NB4 (cell line): Measurements from ENCODE around the gene SACS.
A peak's percentile ranks its signal among the peaks of the same experiment; 100 is the strongest.

ENCODE experiments used
- DNase-seq: peaks from one replicate; pipeline ENCODE4 v3.0.0; 2010; ENCODE audit warnings: low read depth
- H3K4me3 ChIP-seq: one replicate; pipeline ENCODE4 v1.5.1; 2011; ENCODE audit warnings: mild to moderate bottlenecking, low read depth, low read length, moderate library complexity
- MYC ChIP-seq: IDR thresholded peaks from 2 replicates; pipeline ENCODE4 v1.6.1; 2011; ENCODE audit warnings: low read depth, low read length
- POLR2A ChIP-seq: IDR thresholded peaks from 2 replicates; pipeline ENCODE4 v1.6.1; 2011; ENCODE audit warnings: mild to moderate bottlenecking; ENCODE audit not compliant: insufficient read length; ENCODE audit errors: extremely low read depth
- TF ChIP-seq, protein P1 (sequence below): IDR thresholded peaks from 2 replicates; pipeline ENCODE4 v1.6.1; 2011; ENCODE audit warnings: low read depth, low read length
- TF ChIP-seq, protein P2 (sequence below): IDR thresholded peaks from one replicate; pipeline ENCODE4 v1.5.1; 2012; ENCODE audit warnings: low read depth, low read length

Gene SACS

DNA sequence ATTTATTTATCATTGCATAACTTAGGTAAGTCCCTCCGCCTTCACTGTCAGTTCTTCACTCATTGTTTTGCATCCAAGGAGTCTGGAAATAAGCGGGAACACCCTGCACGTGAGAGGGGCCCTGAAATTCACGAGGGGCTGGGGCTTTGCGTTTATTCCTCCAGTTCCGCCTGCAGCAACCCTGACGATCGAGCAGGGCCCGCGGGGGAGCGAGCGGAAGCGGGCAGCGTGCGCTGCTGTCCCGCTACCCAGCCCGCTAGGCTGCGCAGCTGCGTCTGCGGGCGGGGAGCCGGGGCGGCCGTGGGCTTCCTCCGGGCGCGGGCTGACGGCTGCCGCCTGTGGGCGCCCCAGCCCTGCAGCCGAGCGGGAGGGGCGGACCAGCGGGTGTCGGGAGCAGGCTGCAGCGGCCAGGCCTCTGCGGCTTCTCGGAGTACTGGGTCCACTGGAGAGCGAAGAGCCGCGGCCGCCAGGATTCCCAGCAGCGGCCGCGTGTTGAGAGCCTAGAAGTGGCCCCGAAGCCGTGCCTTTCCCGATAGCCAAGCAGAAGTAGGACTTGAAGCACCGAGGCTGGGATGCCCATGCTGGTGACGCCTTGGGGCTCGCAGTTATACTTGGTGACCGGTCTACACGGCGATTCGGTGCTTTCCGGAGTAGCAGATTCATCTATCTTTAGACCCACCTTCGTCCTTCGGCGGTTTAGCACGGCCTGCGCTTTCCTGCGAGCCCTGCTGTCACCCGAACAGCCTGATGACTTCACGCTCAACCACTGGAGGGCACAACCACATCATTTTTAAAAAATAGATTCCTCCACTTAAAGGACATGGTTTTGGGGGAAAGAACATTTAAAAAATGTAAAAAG is 32.9 kb upstream of the SACS start:
- DNase-seq = peak; percentile 91
- TF ChIP-seq POLR2A (peak; percentile 31), MYC (peak; percentile 87)
- TF ChIP-seq, protein P1, sequence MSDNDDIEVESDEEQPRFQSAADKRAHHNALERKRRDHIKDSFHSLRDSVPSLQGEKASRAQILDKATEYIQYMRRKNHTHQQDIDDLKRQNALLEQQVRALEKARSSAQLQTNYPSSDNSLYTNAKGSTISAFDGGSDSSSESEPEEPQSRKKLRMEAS = peak; percentile 89
- TF ChIP-seq, protein P2, sequence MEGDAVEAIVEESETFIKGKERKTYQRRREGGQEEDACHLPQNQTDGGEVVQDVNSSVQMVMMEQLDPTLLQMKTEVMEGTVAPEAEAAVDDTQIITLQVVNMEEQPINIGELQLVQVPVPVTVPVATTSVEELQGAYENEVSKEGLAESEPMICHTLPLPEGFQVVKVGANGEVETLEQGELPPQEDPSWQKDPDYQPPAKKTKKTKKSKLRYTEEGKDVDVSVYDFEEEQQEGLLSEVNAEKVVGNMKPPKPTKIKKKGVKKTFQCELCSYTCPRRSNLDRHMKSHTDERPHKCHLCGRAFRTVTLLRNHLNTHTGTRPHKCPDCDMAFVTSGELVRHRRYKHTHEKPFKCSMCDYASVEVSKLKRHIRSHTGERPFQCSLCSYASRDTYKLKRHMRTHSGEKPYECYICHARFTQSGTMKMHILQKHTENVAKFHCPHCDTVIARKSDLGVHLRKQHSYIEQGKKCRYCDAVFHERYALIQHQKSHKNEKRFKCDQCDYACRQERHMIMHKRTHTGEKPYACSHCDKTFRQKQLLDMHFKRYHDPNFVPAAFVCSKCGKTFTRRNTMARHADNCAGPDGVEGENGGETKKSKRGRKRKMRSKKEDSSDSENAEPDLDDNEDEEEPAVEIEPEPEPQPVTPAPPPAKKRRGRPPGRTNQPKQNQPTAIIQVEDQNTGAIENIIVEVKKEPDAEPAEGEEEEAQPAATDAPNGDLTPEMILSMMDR = peak; percentile 35
- H3K4me3 ChIP-seq = peak overlapping the region; percentile 61

DNA sequence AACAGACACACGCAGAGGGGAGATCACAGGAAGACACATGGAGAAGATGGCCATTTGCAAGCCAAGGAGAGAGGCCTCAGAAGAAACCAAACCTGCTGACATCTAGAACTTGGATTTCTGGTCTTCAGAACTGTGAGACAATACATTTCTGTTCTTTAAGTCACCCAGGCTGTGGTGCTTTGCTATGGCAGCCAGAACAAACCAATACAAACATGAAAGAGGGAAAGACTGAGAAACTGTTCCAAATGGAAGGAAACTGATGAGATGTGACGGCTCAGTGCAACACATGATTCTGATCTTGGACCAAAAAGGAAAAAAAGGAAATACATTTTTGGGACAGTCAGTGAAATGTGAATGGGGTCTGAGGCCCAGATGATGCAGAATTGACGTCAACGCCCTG is 30.2 kb upstream of the SACS start:
- DNase-seq = no peak
- no peak overlapping the region for H3K4me3 ChIP-seq
- no peak for TF ChIP-seq MYC
- TF ChIP-seq, protein P1 = no peak
- TF ChIP-seq, protein P2 = no peak
- TF ChIP-seq POLR2A = no peak

DNA sequence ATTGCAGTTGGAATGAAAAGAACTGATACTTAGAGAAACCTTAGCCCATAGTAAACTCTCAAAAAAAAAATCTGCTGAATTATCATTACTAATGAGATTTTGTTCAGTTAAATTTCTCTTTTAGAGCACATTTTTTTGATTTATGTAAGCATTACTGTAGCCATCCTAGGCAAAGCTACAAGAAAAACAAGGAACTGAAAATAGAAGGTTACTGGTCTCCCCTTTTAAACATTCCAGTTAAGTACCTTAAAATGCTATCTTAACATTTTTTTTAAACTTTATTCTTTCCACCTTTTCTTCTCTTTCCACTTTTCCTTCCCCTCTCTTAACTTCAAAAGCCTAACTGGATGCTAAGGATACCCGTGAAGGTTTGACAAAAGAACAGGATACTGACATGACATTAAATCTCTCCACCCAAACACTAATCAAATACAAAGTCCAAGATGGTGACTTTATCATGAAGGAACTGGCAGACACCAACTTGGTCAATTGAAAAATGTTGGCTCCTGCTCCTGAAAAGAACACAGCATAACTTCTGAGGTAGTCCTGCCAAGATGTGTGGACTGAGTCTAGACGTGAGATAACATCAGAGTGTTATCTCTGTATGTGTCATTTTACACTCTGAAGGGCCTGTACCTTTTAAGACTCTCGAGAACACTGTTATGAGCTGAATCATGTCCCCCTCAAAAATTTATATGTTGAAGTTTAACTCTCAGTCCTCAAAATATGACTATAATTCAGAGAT is 29.5 kb upstream of the SACS start:
- DNase-seq = no peak
- H3K4me3 ChIP-seq = no peak overlapping the region
- TF ChIP-seq, protein P2 = no peak
- TF ChIP-seq, protein P1 = no peak
- no peak for TF ChIP-seq MYC
- no peak for TF ChIP-seq POLR2A

DNA sequence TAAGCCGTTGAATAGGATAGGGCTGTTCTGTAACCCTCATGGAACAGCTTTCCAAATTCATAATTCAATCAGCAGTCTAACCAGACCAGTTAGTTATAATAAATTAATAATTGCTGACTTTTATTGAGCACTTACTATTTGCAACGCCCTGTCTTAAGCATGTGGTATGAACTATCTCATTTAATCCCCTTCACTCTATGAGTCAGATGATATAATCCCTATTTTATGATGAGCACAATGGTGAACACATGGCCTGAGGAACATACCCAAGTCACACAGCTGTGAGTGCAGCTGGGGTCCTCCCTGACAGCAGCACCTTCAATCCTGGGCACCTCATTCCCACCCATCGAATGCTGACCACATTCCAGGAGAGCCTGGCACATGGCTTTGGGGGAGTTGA is 28.0 kb upstream of the SACS start:
- TF ChIP-seq MYC (no peak), POLR2A (no peak)
- TF ChIP-seq, protein P1 = no peak
- TF ChIP-seq, protein P2 = no peak
- DNase-seq = no peak
- H3K4me3 ChIP-seq = no peak overlapping the region

DNA sequence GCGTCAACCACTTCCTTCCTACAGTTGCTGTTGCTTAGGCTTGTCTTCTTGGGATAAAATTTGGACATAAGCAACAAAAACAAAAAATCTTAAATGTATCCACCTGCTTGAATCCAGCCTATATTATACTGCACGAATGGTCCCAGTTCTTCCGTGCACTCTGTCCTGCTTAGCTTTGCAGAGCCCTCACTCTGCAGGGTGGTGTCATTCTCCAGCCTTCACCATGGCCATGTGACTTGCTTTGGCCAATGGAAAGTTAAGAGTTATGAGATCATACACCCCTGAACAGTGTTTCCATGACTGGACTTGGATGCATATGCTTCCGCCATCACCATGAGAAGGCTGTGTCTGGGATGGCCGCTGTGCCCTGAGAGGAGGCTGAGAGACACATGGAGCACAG is 27.4 kb upstream of the SACS start:
- no peak for TF ChIP-seq POLR2A
- TF ChIP-seq, protein P1 = peak; percentile 64; the same call in 1 of the 2 replicates
- DNase-seq = peak; percentile 43

DNA sequence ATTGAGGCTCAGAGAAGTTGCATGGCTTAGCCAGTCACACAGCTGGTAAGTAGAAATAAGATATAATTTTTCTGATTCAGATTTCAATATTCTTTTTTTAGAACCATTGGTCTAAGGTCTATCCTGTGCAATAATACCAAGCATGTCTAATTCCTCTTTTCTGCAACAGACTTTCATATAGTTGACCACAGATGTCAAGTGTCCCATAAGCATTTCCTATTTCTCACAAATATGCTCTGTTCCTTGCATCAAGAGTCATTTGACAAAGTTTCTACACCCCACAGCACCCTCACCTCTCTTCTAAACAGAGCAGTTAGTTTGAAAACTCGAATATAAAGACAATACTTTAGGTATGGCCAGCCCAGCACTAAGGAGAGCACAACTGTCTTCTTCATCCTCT is 26.8 kb upstream of the SACS start:
- H3K4me3 ChIP-seq = no peak overlapping the region
- peak; percentile 82 for DNase-seq
- TF ChIP-seq, protein P1 = peak; percentile 66
- TF ChIP-seq POLR2A (no peak), MYC (peak; percentile 47; the same call in 1 of the 2 replicates)
- TF ChIP-seq, protein P2 = no peak

More for the DNA sequence above, 27.4 kb upstream of the SACS start:
- H3K4me3 ChIP-seq = no peak overlapping the region
